Mononuclear cell (primary cell): ENCODE measurements around the gene ANXA2. TPM values are rescaled to one million over a fixed set of nuclear protein-coding genes. Genes with fewer than 3 reads are reported as not detected.
"Not testable (repeated sequence)": the region's sequence is repeated elsewhere in the genome, so short reads cannot be mapped to it uniquely, and the experiment has no call there.

ENCODE experiments used
- H3K27me3 ChIP-seq: 2 replicates; pipeline ENCODE4 v1.6.0; 2011; ENCODE audit warnings: low read length, control low read depth; ENCODE audit not compliant: insufficient read depth
- H3K4me1 ChIP-seq: 2 replicates; pipeline ENCODE4 v1.5.1; 2011; ENCODE audit warnings: mild to moderate bottlenecking, low read length, control low read depth; ENCODE audit not compliant: insufficient read depth
- H3K4me3 ChIP-seq: 2 replicates; pipeline ENCODE4 v1.5.1; 2011; ENCODE audit warnings: mild to moderate bottlenecking, low read length, moderate library complexity
- H3K9me3 ChIP-seq: 2 replicates; pipeline ENCODE4 v1.5.1; 2011; ENCODE audit warnings: low read depth, mild to moderate bottlenecking, control low read depth, low read length
- total RNA-seq: library from RNA; depleted of rRNA; stranded (reverse); fragments of >200 nt; gene quantifications from one replicate; pipeline ENCODE4 v1.2.3, GENCODE V29; 2012

ANXA2 gene
- total RNA-seq, 1 donor: 317 TPM

DNA sequence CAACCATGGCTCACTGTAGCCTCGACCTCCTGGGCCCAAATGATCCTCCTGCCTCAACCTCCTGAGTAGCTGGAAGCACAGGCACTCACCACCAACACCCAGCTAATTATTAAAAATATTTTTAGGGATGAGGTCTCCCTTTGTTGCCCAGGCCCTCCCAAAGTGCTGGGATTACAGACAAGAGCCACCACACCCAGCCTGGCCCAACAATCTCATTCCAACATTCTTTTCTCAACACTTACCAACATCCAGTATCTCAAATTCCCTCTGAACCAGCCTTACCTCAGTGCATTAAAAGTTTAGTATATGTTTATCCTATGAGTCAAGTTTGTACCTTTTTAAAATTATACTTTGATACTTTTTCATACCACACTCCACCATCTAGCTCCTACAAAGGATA lies 25.0 kb downstream of the ANXA2 start:
- H3K4me1 ChIP-seq: no peaks in the 10 kb centered on the region
- no peaks in the 10 kb centered on the region for H3K9me3 ChIP-seq
- H3K27me3 ChIP-seq: no peaks in the 10 kb centered on the region

DNA sequence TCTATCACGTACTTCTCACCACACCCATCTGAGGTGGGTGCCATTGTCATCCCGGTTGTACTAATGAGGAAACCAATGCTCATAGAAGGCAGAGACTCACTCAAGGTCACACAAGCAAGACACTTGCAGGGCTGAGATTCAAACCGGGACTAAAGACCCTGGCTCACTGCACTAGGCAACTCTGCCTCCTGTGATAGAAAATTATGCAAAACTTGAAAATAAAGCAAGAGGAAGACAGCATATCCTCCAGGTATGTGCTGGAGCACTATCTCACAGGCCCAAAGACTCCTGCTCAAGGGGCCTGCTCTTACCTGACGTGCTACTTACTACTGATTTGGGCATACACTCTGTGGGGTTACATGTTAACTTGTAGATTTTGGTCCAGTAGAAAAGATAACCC lies 25.6 kb downstream of the ANXA2 start:
- Histone ChIP-seq H3K9me3 (no peaks in the 10 kb centered on the region), H3K4me1 (no peaks in the 10 kb centered on the region), H3K27me3 (no peaks in the 10 kb centered on the region), H3K4me3 (no peak overlapping the region)

More for the DNA sequence above, 25.0 kb downstream of the ANXA2 start:
- no peak overlapping the region for H3K4me3 ChIP-seq

DNA sequence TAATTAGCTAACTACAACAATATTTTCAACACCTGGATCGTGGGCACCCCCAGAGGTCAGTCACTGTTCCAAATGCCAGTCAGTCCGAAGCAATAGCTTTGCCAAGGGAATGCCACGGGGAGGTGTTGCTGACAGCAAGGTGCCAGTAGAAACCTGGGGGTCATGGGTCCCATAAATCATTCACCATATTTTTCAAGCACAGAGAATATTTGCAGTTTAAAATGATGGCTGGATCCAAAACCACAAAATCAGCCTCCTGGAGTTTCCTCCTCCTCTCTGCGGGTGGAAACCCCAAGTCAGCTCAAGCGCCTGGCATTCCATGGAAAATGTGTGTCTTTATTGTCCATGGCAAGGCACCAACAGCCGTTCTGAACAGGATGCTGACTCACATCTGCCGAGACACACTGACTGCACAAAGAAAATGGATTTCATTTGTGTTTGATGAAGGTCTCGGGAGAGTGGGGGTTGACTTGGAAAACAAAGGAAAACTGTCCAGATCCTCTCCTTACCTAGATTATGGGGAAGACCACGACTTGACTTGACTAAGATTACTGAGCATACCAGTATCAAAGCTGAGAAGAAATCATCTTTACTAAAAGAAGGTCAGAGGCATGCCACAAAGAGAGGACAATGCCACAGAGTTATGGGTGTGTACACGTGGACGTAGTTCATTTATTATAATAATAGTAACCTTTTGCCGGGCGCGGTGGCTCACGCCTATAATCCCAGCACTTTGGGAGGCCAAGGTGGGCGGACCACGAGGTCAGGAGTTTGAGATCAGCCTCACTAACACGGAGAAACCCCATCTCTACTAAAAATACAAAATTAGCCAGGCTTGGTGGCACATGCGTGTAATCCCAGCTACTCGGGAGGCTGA lies 26.4 kb downstream of the ANXA2 start:
- H3K4me1 ChIP-seq: no peaks in the 10 kb centered on the region
- no peaks in the 10 kb centered on the region for H3K27me3 ChIP-seq
- no peaks in the 10 kb centered on the region for H3K9me3 ChIP-seq
- no peak overlapping the region for H3K4me3 ChIP-seq

DNA sequence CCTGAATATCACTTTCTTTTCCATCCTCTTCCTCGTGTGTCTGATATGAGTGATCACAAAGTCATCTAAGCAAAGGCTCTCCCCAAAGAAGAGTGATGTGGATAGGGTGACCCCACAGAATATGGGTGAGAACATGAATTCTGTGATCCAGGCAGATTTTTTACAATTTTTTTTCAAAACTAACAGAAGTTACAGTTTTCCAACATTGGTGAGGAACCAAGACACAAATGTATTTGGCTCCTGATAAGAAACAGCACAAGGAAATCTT lies 27.0 kb downstream of the ANXA2 start:
- Histone ChIP-seq H3K4me3 (no peak overlapping the region), H3K9me3 (no peaks in the 10 kb centered on the region), H3K27me3 (no peaks in the 10 kb centered on the region), H3K4me1 (no peaks in the 10 kb centered on the region)

DNA sequence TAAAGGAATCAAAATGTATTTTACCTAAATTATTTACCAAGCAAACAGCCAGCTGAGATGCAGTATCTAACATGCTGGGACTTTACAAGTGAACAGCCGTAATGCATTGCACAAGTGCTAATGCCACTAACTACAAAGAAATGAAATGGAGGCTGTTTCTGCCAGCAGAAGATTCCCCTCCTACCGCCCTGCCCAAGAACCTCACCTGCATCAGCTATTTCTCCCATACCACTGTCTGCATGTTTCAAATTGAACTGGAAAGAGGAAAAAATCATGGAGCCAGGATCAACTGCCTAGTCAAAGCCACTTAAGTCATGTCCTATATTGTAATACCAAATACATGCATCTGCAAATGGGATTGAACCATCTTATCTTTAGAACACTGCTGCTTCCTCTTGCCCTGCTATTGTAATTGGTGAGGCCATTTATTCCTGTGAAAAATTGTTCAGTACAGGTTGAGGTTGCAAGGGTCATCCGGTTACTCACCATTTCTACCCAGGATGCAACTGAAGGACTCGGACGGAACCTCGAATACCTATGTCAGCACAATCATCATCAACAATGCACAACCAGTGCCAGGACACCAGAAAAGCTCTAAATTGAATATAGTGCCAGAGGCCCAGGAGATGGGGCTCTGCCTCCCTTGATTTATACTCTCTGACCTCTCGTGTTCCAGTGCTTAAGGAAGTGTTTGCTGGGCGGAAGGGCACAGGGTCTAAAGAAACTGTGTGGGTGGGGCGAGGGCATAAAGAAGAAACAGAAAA lies 27.5 kb downstream of the ANXA2 start:
- no peaks in the 10 kb centered on the region for H3K9me3 ChIP-seq
- no peak overlapping the region for H3K4me3 ChIP-seq
- no peaks in the 10 kb centered on the region for H3K4me1 ChIP-seq
- no peaks in the 10 kb centered on the region for H3K27me3 ChIP-seq

DNA sequence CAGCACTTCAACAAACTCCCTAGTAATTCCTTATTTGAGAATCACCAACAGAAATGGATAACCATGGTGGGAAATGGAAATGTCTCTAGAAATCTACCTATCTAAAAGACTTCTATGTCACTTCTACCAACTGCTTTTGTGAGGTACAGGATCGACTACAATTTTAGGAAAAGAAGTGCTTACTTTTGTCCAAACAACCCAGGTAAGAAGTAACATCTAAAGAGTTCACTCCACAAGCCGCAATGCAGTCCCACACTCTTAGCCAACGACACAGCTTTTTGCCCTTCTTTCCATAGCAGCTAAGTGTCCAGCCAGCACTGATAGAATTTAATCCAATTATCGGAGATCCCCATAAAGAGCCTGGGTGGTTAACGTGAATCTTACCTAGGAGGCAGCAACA lies 28.1 kb downstream of the ANXA2 start:
- no peaks in the 10 kb centered on the region for H3K9me3 ChIP-seq
- H3K27me3 ChIP-seq: no peaks in the 10 kb centered on the region
- no peak overlapping the region for H3K4me3 ChIP-seq
- H3K4me1 ChIP-seq: no peaks in the 10 kb centered on the region

DNA sequence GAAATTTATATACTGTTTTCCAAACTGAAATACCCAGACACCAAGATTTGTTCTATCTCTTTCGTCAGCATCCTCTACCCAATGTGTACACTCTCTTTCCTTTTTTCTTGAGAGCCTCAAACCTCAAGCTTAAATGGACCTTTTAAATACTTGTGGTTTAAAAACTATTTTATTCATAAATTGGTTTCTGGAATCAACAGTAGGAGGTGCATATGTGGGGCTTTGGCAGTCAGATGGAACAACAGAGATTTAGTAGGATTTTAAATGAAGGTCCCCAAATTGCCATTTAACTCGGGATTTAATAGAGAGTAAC lies 33.2 kb downstream of the ANXA2 start:
- Histone ChIP-seq H3K4me1 (peaks cover 7% of the 10 kb centered on the region), H3K9me3 (no peaks in the 10 kb centered on the region), H3K27me3 (no peaks in the 10 kb centered on the region), H3K4me3 (no peak overlapping the region)

DNA sequence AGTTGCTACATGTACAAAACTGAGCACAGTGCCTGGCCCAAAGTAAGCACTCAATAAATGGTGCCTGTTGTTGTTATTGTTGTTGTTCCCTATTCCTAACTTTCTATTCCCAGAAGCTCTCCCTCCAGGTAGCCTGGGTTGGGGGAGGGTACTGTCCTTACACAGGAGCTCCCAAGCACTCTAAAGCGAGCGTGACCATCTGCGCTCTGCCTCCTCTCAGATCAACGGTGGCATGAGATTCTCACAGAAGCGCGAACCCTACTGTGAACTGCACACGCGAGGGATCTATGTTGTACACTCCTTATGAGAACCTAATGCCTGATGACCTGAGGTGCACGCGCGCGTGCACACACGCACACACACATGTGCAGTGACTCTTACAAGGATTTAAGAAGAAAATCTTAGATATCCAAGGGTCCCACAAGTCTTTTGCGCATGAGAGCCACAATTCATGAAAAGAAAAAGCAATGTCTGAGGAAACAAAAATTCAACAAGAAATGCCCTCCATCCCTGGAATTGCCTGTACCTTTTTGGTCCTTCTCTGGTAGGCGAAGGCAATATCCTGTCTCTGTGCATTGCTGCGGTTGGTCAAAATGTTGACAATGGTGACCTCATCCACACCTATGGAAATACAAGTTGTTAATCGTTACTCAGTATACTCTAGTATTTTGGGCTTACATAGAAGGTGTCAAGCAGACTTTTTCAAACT lies 33.7 kb downstream of the ANXA2 start:
- no peaks in the 10 kb centered on the region for H3K9me3 ChIP-seq
- no peaks in the 10 kb centered on the region for H3K27me3 ChIP-seq
- H3K4me3 ChIP-seq: no peak overlapping the region
- peaks cover 7% of the 10 kb centered on the region for H3K4me1 ChIP-seq

DNA sequence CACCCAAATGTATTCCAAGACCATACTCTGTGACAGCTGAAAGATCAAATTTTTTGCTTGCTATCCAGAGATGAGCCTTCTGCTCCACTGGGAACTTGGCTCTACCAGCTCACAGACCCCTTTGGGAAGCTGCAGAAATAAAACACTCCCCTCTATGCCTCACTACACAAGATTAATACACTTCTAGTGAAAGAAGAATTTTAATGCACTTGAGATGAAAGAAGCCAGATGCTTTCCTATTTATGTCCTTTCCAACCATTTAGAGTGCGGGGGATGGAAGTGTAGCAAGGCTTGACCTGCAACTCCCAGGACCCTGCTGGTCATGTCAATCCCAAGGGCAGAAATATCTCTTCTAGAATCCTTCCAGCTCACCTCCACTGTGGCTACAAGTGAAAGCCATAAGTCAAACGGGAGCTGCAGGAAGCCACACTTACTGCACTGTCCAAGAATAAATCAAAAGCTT lies 34.7 kb downstream of the ANXA2 start:
- Histone ChIP-seq H3K4me3 (no peak overlapping the region), H3K4me1 (peaks cover 7% of the 10 kb centered on the region), H3K9me3 (no peaks in the 10 kb centered on the region), H3K27me3 (no peaks in the 10 kb centered on the region)

DNA sequence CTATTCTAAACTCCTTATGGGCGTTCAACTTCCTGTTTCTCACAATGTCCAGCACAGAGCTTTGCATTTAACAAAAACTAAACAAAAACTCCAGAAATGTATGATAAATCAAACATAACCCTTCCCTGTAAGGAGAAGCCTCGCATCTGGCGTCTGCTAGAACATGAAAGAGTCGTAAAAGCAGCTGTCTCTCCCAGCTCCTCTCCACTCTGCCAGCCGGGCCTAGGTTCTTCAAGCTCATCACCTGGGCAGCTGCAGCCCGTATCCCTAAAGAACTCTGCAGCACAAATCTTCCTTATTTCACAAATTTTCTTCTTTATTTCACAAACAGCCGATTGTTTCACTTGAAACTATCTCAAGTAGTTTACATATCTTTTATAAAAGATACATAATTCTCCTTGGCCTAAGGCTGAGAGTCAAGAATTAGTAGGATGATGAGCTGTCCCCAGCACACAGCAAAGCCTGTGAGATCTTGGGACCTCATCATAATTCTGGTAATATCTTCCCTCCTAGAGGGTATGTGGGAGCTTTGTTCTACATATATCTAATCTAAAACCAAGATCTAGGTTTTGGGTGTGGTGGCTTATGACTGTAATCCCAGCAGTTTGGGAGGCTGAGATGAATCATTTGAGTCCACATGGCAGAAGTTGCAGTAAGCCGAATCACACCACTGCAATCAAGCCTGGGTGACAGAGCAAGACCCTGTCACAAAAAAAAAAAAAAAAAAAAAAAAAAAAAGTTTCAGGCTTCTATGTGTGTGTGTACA lies 35.3 kb downstream of the ANXA2 start:
- H3K9me3 ChIP-seq: no peaks in the 10 kb centered on the region
- no peaks in the 10 kb centered on the region for H3K27me3 ChIP-seq
- peaks cover 7% of the 10 kb centered on the region for H3K4me1 ChIP-seq
- H3K4me3 ChIP-seq: no peak overlapping the region

DNA sequence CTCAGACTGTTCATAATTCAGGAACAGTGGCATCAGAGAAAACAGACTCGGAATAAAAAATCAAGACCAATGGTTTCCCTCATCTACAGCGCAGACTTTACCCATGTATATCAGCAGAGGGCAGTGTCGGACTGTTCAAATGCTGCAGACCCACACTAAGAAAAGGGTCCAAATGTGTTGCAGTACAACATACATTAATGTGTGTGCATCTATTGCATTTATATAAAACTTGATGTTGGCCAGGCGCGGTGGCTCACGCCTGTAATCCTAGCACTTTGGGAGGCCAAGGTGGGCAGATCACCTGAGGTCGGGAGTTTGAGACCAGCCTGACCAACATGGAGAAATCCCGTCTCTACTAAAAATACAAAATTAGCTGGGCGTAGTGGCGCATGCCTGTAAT lies 38.0 kb downstream of the ANXA2 start:
- H3K4me3 ChIP-seq, H3K9me3 ChIP-seq, H3K4me1 ChIP-seq, H3K27me3 ChIP-seq: not testable (repeated sequence)

DNA sequence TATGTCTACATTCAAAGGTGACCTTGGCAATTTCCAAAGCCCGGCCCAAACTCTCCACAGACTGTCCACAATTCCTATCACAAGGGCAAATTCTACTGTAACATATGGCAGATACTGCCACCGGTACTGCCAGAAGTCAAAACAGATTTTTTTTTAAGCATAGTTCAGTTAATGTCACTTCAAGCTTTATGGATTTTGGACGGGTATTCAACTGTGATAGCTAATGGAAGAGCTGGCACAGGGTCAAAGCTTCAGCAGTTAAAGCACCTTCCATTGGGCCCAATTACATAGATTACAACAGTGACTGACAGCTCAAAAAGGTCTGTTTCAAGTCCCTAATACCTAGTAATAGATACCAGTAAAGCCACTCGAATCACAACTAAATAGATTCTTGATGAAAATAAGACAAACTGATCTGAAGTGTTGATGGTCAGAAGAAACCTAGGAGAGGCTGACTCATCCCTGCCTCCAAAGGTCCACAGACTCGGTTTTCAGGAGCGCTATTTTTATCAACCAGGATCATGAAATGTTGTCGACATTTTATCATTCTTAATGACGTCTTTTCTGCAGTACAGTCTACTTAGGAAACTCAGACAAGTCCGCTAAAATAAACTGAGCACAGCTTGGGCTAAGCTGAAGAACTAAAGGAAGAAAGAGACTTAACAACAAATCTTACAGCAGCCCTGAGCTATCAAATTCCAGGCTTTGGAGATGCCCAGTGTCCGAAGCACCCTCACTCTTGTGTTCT lies 38.7 kb downstream of the ANXA2 start:
- Histone ChIP-seq H3K9me3 (no peaks in the 10 kb centered on the region), H3K27me3 (no peaks in the 10 kb centered on the region), H3K4me3 (no peak overlapping the region), H3K4me1 (peaks cover 7% of the 10 kb centered on the region)

DNA sequence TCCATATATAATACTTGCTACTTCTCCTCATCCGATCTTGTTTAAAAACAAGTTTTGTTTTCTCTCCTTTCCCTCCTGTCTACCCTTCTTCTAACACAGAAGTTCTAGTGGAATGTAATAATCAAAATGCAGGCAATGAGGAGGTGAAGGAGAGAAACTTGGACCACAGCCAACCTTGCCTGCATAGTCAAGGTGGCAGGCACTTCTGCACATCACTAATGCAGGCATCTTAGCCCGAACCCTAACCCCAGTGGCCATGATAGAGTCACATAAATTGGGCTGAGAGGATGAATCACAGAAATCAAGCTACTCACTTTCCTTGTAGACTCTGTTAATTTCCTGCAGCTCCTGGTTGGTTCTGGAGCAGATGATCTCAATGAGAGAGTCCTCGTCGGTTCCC lies 41.0 kb downstream of the ANXA2 start:
- no peaks in the 10 kb centered on the region for H3K4me1 ChIP-seq
- H3K9me3 ChIP-seq: no peaks in the 10 kb centered on the region
- no peaks in the 10 kb centered on the region for H3K27me3 ChIP-seq
- H3K4me3 ChIP-seq: no peak overlapping the region

DNA sequence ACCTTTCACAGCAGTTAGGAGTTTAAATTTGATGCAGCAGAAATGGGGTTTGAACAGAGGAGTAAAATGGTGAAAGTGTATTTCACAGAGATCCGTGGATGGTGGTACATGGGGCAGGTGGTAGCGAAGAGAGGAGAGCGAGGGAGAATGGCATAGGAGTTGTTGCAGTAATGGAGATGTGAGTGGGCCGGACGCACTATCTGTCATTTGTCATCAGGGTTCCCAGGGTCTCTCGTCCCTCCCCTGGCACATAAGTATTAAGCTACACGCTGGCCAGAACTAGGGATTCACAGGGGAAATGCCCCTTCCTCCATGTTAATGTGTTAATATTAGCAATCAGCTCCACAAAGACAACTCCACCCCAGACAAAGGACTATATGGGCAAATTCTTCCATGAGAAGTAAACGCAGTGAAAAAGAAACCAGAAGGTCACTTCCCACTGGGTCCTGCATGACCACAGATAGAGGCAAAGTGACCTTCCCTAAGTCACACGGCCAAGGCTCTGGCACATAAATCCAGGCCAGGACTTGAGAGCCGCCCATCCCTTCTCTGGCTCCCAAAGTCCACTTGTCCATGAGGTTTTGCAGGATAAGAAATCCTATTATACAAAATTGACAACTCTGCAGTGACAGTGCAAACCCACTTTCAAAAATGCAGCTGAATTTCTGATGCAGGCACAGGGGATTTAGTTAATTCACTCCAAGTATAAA lies 42.5 kb downstream of the ANXA2 start:
- H3K9me3 ChIP-seq: no peaks in the 10 kb centered on the region
- H3K27me3 ChIP-seq: no peaks in the 10 kb centered on the region
- H3K4me1 ChIP-seq: no peaks in the 10 kb centered on the region
- H3K4me3 ChIP-seq: no peak overlapping the region
